HG02678 (cell line): ENCODE data around the gene HCFC1.

Source experiments
- ATAC-seq: cut with Tn5 transposase; IDR thresholded peaks from one replicate; pipeline ENCODE4 v1.9.1; 2021; ENCODE audit warnings: mild to moderate bottlenecking, moderate library complexity; ENCODE audit not compliant: unreplicated experiment

HCFC1 gene

GRCh38 chrX:153974726-153975286 lies 3.2 kb upstream of the HCFC1 start:
- ATAC-seq, result no peak

- ATAC-seq, result no peak
These were observed 2.5 kb upstream of the HCFC1 start for GRCh38 chrX:153974003-153974725.

- ATAC-seq, result no peak
These were observed 1.7 kb upstream of the HCFC1 start for GRCh38 chrX:153973127-153974002.

DNA sequence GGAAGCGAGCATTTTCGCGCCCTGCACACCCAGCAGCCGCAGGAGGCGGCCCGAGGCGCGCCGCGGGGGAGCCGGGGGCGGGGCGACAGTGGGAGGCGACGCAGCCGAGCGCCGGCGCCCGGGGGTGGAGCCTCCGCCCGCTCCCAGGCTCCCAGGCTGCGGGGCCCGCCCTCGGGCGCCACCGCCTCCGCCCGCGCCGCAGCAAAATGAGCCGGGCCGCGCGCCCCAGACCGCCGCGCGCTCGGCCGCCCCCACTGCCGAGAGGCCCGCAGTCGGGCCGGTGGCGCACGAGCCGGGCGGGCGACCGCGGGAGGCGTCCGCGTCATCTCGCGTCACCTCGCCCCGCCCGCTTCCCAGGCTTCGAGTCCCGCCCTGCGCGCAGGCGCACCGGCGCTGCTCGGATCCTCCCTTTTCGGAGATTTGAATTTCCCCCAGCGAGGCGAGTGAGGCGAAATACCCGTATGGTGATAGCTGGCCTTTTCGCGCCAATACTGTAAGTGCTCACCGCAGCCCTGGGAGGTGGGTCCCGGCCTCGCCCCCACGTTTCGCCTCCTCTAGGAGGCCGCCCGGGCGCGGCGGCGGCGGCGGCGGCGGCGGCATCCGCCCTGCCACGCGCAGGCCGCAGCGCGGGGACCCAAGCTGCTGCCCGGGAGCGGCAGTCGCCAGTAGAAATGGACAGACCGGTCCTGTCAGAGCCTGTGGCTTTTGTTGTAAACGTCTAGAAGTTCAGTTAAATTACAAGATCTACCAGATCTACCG lies 929 bp upstream of the HCFC1 start, which contains the start of gene TMEM187:
Gene TMEM187, plus strand, starts transcription at position 387 of the 759 bp plus-strand sequence. CDS start 9,309 bp downstream, outside the sequence.
- ATAC-seq, result peak; percentile 54

DNA sequence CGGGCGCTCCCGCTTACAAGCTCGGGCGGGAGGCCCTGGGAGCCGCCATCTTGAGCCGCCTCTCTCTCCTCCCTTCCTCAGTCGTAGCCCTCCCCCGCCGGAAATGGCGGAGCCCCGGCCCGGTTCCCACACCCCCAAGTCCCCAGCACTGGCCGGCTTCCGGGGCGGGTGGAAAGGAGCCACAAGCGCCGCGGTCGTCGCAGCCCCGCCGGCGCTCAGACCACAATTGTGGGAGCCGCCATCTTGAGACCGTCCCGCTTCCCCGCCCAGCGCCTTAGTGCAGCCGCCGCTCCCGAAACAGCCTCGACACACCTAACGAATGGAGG lies 531 bp downstream of the HCFC1 start:
- peak; percentile 37 for ATAC-seq

DNA sequence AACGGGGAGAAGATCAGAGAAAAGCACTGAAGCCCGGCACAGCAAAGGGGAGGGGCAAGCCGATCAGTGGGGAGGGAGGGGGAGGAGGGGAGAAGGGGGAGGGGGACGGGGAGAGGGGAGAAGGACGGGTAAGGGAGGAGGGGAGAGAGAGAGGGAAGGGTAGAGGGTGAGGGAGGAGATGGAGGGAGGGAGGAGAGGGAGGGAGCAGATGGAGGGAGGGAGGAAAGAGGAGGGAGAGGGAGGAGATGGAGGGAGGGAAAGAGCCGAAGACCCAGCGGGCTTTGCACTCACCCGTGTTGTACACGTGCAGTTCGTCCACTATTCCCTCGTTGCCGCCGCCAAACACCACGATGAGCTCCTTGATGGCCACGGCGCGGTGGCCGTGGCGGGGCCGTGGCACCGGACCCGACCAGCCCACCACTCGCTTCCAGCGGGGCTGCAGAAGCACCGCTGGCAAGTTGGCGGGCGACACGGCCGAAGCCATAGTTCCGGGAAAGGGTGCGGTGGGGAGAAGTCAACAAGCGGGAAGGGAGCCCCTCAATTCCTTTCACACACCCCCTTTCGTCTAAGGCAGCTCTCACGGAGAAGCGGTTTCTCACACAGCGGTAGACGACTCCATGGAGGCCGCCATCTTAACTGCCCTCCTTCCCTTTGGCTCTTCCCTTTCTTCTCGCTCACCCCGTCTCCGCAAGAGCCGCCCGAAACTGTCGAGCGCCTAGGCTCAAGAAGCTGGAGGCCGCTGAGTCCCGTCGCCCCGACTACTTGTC lies 1.1 kb downstream of the HCFC1 start:
- peak; percentile 2 for ATAC-seq

DNA sequence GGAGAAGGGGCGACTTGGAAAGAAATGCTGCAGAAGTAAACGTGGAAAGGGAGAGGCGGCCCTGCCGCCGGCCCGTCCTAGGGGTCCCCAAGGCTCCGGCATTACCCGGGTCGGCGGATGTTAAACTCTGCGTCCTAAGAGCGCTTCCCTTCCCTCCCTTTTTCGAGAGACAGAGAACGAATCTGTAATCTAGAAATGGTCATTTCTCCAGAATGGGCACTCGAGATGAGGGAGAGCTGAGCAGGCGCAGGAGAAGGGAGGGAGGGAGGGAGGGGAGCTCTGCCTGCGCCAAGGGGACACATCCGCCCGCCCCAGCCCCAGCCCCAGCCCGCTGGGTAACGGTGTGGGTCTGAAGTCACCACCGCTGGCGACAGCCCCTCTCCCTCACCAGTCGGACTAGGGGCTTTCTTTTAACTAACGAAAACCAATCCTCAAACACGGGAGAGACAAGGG lies 1.7 kb downstream of the HCFC1 start:
- no peak for ATAC-seq

GRCh38 chrX:153969125-153969903 lies 2.3 kb downstream of the HCFC1 start:
- ATAC-seq, result no peak

- no peak for ATAC-seq
These were observed 2.9 kb downstream of the HCFC1 start for GRCh38 chrX:153968754-153969124.

DNA sequence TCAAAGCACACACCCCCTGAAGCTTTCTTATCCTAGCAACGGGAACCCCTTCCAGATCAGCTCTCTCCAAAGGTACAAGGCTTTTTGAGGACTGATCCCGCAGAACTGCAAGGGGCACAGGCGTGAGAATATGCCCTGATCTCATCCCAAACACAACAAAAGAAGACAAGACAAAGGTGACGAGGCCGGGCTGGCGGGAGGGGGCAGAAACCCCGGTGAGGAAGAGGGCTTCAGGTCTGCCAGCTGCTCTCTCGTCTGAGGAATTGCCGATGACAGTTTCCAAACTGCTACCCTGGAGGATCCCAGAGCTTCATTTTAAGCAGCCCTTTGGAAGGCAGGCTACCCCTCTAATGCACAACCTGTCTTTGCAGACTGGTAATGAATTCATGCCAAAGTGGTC lies 3.4 kb downstream of the HCFC1 start:
- no peak for ATAC-seq

DNA sequence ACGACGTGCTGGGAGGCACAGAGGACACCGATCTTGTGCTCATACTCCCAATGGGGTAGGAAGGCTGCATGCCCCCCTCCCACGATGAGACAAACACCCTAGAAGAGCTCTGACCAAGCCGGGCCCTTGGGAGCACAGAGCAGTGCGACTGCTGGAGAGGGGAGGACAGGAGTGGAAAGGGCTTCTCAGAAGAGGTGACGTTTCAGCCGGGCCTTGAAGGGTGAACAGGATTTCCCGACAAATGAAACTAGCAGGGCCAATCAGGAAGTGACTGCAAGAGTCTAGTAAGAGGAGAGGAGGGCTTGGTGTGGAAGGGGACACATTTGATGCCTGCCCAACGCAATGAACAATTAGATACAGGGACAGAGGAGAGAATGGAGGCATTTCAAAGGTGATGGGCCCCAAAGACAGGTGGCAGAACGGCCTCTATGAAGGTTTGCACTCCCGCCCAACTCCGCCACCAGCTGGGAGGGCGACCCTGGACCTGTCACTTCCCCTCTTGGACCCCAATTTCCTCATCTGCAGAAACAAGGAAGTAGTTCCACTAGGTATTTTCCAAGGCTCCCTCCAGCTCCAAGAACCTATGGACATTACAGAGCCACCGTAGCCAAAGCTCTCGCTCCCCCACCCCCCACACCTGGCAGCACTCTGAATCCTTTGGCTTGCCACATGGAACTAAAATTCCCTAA lies 3.9 kb downstream of the HCFC1 start:
- no peak for ATAC-seq

DNA sequence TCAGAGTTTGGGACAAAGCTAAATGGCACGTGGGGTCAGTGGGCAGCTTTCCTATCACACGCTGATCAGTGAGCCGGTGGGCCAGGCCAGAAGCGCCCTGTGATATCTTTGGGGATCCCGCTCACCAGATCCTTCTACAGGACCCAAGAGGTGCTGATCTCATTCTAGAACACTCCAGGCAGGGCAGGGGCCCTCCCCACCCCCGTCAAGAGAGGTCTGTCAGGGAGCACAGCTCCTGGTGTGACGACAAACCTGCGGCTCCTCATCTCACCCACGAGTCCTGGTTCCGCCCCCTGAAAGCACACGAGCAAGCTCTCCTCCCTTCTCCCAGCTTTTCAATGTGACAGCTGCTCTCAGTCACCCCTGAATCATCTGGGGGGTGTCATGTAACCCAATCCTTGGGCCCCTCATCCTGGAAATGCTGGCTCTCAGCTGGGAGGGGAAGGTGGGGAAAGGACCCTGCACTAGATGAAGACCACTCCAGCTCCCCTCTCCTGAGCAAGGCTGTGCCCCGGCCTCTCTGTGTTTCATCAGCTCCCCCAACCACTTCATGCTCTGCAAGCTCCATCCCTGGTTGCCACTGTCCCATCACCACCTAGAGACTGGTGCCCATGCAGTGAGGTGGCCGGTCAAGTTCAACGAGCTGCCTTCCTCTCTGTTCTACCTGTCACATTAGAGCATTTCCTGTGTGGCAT lies 4.6 kb downstream of the HCFC1 start:
- ATAC-seq, result no peak

DNA sequence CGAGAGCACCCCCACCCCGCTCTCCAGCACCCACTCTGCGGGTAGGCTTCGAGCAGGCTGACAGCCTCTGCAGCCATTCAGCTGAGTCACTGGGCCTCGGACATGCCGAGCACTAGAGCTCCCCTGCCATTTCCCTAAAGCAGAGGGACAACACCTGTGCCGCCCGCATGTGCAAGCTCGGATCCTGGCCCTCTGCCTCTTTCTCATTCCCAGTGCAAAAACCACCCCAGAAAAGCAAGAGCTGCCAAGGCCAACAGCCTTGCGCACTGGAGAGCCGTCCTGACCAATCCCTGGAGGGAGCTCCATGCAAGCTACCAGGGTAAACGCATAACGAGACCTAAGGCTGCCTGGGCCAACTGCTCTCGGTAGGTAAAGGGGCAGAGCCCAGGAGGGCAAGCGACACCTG lies 5.3 kb downstream of the HCFC1 start:
- ATAC-seq, result no peak

DNA sequence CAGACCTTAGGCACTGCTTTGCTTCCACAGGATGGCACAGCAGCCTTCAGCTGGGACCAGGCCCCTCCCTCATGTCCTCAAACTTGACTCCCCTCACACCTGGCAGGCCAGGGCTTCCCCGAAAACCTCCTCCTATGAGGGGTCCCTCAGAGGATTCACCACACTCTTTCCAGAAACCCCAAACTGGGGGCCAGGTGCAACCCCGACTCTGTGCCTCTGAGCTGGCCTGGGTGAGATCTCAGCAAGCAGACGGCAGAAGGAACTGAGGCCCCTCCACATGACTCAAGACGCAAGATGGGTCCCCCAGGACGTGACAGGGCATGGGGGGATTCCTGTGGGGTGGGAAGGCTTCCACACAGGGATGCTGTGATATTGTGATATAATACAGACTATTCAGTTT lies 6.2 kb downstream of the HCFC1 start:
- no peak for ATAC-seq

DNA sequence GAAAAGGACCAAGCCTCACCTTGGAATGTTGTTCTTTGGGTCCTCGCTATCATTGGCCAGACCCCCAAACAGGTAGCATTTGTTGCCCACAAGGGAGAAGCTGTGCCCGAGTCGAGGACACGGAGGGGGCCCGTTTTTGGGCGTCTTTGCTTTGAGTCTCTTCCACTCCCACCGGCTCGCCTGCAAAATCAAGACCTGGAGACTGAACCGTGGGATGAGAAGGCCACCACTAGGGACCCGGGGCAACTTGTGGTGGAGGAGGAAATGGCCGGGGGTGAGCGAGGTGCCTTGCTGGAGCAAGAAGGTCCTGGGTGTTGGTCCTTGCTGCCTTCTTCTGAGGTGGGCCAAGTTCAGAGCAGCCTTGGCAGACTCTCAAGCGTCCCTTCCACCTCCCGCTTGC lies 7.5 kb downstream of the HCFC1 start:
- ATAC-seq, result no peak

DNA sequence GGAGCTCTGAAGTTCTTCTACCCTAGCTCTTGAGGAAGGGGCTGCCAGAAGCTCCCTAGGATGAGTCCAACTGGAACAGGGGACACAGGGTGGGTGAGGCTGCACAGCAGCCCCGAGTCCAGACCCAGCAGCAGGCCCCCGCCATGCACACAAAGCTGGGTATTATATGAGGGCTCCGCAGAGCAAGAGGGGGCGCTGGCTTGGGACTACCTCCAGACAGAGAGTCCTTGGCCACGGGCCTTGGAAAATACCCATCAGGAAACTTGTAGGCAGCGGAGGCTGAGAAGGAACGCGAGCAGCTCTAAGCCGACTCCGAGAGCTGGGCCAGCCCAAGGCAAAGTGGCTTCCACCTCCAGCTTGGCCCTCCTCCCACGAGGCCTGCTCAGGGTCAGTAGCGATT lies 8.1 kb downstream of the HCFC1 start:
- no peak for ATAC-seq

DNA sequence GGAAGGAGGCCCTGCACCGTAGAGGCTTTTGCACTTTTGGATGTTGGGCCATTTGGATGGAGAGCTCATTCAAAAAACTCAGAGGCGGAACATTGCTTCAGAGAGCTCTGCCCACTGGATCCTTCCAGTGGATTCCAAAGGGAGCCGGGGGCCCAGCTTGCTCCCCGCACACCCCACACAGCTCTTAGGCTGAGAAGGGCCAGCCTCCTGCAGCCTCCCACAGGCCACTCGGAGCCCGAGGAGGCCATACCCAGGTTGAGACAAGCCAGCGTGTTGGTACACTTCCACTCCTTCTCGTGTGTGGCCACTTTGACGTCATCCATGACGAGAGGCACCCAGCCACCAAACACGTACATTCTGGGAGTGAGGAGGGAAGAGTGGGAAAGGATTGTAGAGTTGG lies 10.3 kb downstream of the HCFC1 start:
- ATAC-seq, result no peak

GRCh38 chrX:153960786-153961185 lies 10.8 kb downstream of the HCFC1 start:
- ATAC-seq, result no peak
